ENCODE measurements around the gene OGT.

- no peak for TF ChIP-seq CTCF (IDR thresholded peaks at IDR 0.05)
- TF ChIP-seq EP300 (IDR thresholded peaks at IDR 0.05) = no peak
- TF ChIP-seq POLR2A (IDR thresholded peaks at IDR 0.05) = no peak
These were observed 9.5 kb downstream of the OGT start for GRCh38 chrX:71542411-71542810.

Data from tibial nerve (tissue), 4 donors.